WTC11 (cell line): ENCODE measurements around the gene FAM240A. TPM values are rescaled to one million over a fixed set of nuclear protein-coding genes. Genes with fewer than 3 reads are reported as not detected.

Source experiments
- ATAC-seq: fragments of 200-7000 bp; cut with Tn5 transposase; 2 replicates; pipeline ENCODE4 v1.10.0; 2021; ENCODE audit warnings: mild to moderate bottlenecking, moderate library complexity
- CTCF ChIA-PET: fragments of 300-600 bp; sonication (Branson Sonifier 250); formaldehyde crosslinking; loops from one replicate; lab custom pipeline; 2021; ENCODE audit warnings: antibody characterized with exemption; lab: Charles Lee
- POLR2A ChIA-PET: fragments of 350-600 bp; sonication (Branson Sonifier 250); formaldehyde crosslinking; loops from one replicate; lab custom pipeline; 2021; ENCODE audit warnings: antibody characterized with exemption; lab: Charles Lee
- DNase-seq: peaks from one replicate; pipeline ENCODE4 v3.0.0; 2021; ENCODE audit warnings: low spot score
- H3K27ac Mint-ChIP-seq: 2 replicates; pipeline ENCODE4 v1.8.0; 2021; ENCODE audit warnings: mixed read lengths
- H3K27me3 Mint-ChIP-seq: 2 replicates; pipeline ENCODE4 v1.8.0; 2021; ENCODE audit warnings: low read depth, mild to moderate bottlenecking, moderate library complexity, mixed read lengths
- H3K36me3 Mint-ChIP-seq: 2 replicates; pipeline ENCODE4 v1.8.0; 2021; ENCODE audit warnings: mixed read lengths
- H3K4me1 Mint-ChIP-seq: 2 replicates; pipeline ENCODE4 v1.8.0; 2022; ENCODE audit warnings: mixed read lengths
- H3K4me3 Mint-ChIP-seq: 2 replicates; pipeline ENCODE4 v1.8.0; 2021; ENCODE audit warnings: mild to moderate bottlenecking, moderate library complexity, mixed read lengths
- H3K9me3 Mint-ChIP-seq: 2 replicates; pipeline ENCODE4 v1.8.0; 2021; ENCODE audit warnings: mixed read lengths
- CBFB ChIP-seq: sonication (generic); formaldehyde crosslinking; IDR thresholded peaks from 2 replicates; pipeline ENCODE4 v1.8.1; 2022; ENCODE audit warnings: mild to moderate bottlenecking, low read depth, missing genetic modification reagents
- CREB1 ChIP-seq: sonication (generic); formaldehyde crosslinking; IDR thresholded peaks from 2 replicates; pipeline ENCODE4 v1.8.0; 2023; ENCODE audit warnings: mild to moderate bottlenecking, missing genetic modification reagents
- CREM ChIP-seq: sonication (generic); formaldehyde crosslinking; IDR thresholded peaks from 2 replicates; pipeline ENCODE4 v1.8.1; 2022; ENCODE audit warnings: mild to moderate bottlenecking, missing genetic modification reagents, moderate library complexity
- ELF4 ChIP-seq: sonication (generic); formaldehyde crosslinking; IDR thresholded peaks from 2 replicates; pipeline ENCODE4 v1.8.1; 2022; ENCODE audit warnings: low read depth, mild to moderate bottlenecking, moderate library complexity, missing genetic modification reagents
- EMX1 ChIP-seq: fragments of 250-450 bp; sonication (Bioruptor Pico); IDR thresholded peaks from 2 replicates; pipeline ENCODE4 v1.8.0; 2021; ENCODE audit warnings: mild to moderate bottlenecking
- FOXK1 ChIP-seq: sonication (generic); formaldehyde crosslinking; IDR thresholded peaks from 2 replicates; pipeline ENCODE4 v1.8.0; 2022; ENCODE audit warnings: mild to moderate bottlenecking, moderate library complexity, missing genetic modification reagents
- GRHL2 ChIP-seq: fragments of 250-450 bp; sonication (Bioruptor Pico); IDR thresholded peaks from 2 replicates; pipeline ENCODE4 v1.8.0; 2022; ENCODE audit warnings: mild to moderate bottlenecking, moderate library complexity; ENCODE audit not compliant: insufficient replicate concordance, severe bottlenecking
- IRF2 ChIP-seq: sonication (generic); formaldehyde crosslinking; IDR thresholded peaks from 2 replicates; pipeline ENCODE4 v1.8.0; 2022; ENCODE audit warnings: low read depth, missing genetic modification reagents, borderline replicate concordance
- KAT7 ChIP-seq: sonication (generic); formaldehyde crosslinking; IDR thresholded peaks from 2 replicates; pipeline ENCODE4 v1.8.1; 2023; ENCODE audit warnings: missing genetic modification reagents, mild to moderate bottlenecking, borderline replicate concordance
- NFATC4 ChIP-seq: fragments of 250-450 bp; sonication (Bioruptor Pico); IDR thresholded peaks from 2 replicates; pipeline ENCODE4 v1.9.0; 2021; ENCODE audit warnings: mild to moderate bottlenecking
- NR3C1 ChIP-seq: sonication (generic); formaldehyde crosslinking; conservative IDR thresholded peaks from 2 replicates; pipeline ENCODE4 v1.8.1; 2023; ENCODE audit warnings: low read depth, mild to moderate bottlenecking, missing genetic modification reagents
- PRRX2 ChIP-seq: fragments of 250-450 bp; sonication (Bioruptor Pico); IDR thresholded peaks from 2 replicates; pipeline ENCODE4 v1.8.0; 2021; ENCODE audit warnings: mild to moderate bottlenecking
- ZNF121 ChIP-seq: sonication (generic); formaldehyde crosslinking; IDR thresholded peaks from 2 replicates; pipeline ENCODE4 v1.8.0; 2023; ENCODE audit warnings: missing genetic modification reagents
- total RNA-seq: library from RNA; stranded (reverse); gene quantifications from 3 replicates; pipeline ENCODE4 v1.2.3, GENCODE V29; 2021
- TF ChIP-seq, protein P1 (sequence below): sonication (generic); formaldehyde crosslinking; IDR thresholded peaks from 2 replicates; pipeline ENCODE4 v1.8.1; 2022; ENCODE audit warnings: missing genetic modification reagents, borderline replicate concordance
- TF ChIP-seq, protein P2 (sequence below): sonication (generic); formaldehyde crosslinking; IDR thresholded peaks from 2 replicates; pipeline ENCODE4 v1.8.0; 2022; ENCODE audit warnings: mild to moderate bottlenecking, missing genetic modification reagents
- TF ChIP-seq, protein P3 (sequence below): sonication (generic); formaldehyde crosslinking; IDR thresholded peaks from 2 replicates; pipeline ENCODE4 v1.8.1; 2023; ENCODE audit warnings: mild to moderate bottlenecking, missing genetic modification reagents, moderate library complexity
- TF ChIP-seq, protein P4 (sequence below): sonication (generic); formaldehyde crosslinking; IDR thresholded peaks from 2 replicates; pipeline ENCODE4 v1.8.1; 2022; ENCODE audit warnings: mild to moderate bottlenecking, moderate library complexity, missing genetic modification reagents
- TF ChIP-seq, protein P5 (sequence below): fragments of 250-450 bp; sonication (Bioruptor Pico); IDR thresholded peaks from 2 replicates; pipeline ENCODE4 v1.8.0; 2021; ENCODE audit warnings: mild to moderate bottlenecking
- TF ChIP-seq, protein P6 (sequence below): sonication (generic); formaldehyde crosslinking; IDR thresholded peaks from 2 replicates; pipeline ENCODE4 v1.8.1; 2023; ENCODE audit warnings: mild to moderate bottlenecking, missing genetic modification reagents
- TF ChIP-seq, protein P7 (sequence below): sonication (generic); formaldehyde crosslinking; IDR thresholded peaks from 2 replicates; pipeline ENCODE4 v1.8.0; 2022; ENCODE audit warnings: mild to moderate bottlenecking, missing genetic modification reagents
- TF ChIP-seq, protein P8 (sequence below): sonication (generic); formaldehyde crosslinking; IDR thresholded peaks from 2 replicates; pipeline ENCODE4 v1.8.1; 2022; ENCODE audit warnings: low read depth, mild to moderate bottlenecking, moderate library complexity, missing genetic modification reagents, borderline replicate concordance
- TF ChIP-seq, protein P9 (sequence below): sonication (generic); formaldehyde crosslinking; IDR thresholded peaks from 2 replicates; pipeline ENCODE4 v1.8.1; 2023; ENCODE audit warnings: mild to moderate bottlenecking, missing genetic modification reagents, borderline replicate concordance

FAM240A gene
- total RNA-seq, 1 experiment from 2014 or later: 0.13 TPM

DNA sequence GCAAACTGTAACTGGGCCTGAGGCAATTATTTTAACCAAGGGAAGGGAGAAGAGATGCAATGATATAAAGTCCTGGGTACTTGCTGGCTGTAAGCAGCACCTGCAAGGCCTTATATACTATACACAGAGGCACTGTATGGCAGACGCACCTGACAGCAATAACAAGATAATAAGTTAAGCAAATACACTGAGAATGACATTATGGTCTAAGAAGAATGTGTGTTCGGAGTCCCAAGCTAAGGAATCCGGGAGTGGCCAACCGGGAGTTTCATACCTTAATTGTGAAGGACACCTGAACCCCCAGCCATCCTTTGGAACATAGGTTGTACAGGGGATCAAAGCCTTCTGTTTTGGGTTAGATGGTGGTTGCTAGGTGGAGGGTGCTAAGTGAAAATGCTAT is 13.7 kb downstream of the FAM240A start (continued):
- TF ChIP-seq EMX1 (CRISPR knock-in tag) (no peak), CBFB (CRISPR knock-in tag) (no peak), FOXK1 (CRISPR knock-in tag) (no peak), ELF4 (CRISPR knock-in tag) (no peak), NR3C1 (CRISPR knock-in tag) (no peak), KAT7 (CRISPR knock-in tag) (no peak)
- TF ChIP-seq, protein P1, sequence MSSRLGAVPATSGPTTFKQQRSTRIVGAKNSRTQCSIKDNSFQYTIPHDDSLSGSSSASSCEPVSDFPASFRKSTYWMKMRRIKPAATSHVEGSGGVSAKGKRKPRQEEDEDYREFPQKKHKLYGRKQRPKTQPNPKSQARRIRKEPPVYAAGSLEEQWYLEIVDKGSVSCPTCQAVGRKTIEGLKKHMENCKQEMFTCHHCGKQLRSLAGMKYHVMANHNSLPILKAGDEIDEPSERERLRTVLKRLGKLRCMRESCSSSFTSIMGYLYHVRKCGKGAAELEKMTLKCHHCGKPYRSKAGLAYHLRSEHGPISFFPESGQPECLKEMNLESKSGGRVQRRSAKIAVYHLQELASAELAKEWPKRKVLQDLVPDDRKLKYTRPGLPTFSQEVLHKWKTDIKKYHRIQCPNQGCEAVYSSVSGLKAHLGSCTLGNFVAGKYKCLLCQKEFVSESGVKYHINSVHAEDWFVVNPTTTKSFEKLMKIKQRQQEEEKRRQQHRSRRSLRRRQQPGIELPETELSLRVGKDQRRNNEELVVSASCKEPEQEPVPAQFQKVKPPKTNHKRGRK (CRISPR knock-in tag): no peak

DNA sequence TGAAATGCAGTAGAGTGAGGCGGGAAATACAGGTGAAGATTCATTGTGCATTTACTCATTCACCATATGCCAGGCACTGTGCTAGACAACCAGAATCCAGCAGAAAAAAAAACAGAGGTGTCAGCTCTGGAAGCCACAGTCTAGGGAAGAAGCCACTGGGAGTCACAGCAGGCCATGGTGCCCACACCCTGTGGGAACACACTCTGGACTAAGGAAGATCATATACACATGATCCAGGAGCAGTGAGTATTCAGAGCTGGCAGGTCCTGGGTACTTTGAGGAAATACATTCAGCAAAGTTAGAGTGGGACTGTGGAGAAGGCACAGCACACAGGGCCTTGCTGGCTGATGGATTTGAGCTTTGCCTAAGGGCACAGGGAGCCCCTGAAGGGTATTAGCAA is 14.8 kb downstream of the FAM240A start:
- DNase-seq (no peak), ATAC-seq (no peak)
- Mint-ChIP-seq H3K27ac (no peak overlapping the region), H3K4me3 (no peak overlapping the region), H3K4me1 (peaks cover 43% of the 10 kb centered on the region), H3K36me3 (no peaks in the 10 kb centered on the region), H3K9me3 (no peaks in the 10 kb centered on the region), H3K27me3 (no peaks in the 10 kb centered on the region; the same call in 1 of the 2 replicates)
- POLR2A ChIA-PET: interaction anchor here (0.9 kb wide), 1 partner anchor 51 kb away, joined by 9 read pairs; no protein-coding TSS in a partner anchor
- TF ChIP-seq CREB1 (CRISPR knock-in tag): no peak
- TF ChIP-seq PRRX2: no peak
- TF ChIP-seq ZNF121 (CRISPR knock-in tag): no peak
- TF ChIP-seq, protein P2, sequence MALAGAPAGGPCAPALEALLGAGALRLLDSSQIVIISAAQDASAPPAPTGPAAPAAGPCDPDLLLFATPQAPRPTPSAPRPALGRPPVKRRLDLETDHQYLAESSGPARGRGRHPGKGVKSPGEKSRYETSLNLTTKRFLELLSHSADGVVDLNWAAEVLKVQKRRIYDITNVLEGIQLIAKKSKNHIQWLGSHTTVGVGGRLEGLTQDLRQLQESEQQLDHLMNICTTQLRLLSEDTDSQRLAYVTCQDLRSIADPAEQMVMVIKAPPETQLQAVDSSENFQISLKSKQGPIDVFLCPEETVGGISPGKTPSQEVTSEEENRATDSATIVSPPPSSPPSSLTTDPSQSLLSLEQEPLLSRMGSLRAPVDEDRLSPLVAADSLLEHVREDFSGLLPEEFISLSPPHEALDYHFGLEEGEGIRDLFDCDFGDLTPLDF (CRISPR knock-in tag): no peak
- no peak for TF ChIP-seq CREM
- TF ChIP-seq IRF2 (CRISPR knock-in tag): no peak
- TF ChIP-seq GRHL2 (CRISPR knock-in tag): no peak
- TF ChIP-seq, protein P3, sequence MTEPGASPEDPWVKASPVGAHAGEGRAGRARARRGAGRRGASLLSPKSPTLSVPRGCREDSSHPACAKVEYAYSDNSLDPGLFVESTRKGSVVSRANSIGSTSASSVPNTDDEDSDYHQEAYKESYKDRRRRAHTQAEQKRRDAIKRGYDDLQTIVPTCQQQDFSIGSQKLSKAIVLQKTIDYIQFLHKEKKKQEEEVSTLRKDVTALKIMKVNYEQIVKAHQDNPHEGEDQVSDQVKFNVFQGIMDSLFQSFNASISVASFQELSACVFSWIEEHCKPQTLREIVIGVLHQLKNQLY: no peak
- TF ChIP-seq, protein P4, sequence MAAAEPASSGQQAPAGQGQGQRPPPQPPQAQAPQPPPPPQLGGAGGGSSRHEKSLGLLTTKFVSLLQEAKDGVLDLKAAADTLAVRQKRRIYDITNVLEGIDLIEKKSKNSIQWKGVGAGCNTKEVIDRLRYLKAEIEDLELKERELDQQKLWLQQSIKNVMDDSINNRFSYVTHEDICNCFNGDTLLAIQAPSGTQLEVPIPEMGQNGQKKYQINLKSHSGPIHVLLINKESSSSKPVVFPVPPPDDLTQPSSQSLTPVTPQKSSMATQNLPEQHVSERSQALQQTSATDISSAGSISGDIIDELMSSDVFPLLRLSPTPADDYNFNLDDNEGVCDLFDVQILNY (CRISPR knock-in tag): no peak
- TF ChIP-seq, protein P5, sequence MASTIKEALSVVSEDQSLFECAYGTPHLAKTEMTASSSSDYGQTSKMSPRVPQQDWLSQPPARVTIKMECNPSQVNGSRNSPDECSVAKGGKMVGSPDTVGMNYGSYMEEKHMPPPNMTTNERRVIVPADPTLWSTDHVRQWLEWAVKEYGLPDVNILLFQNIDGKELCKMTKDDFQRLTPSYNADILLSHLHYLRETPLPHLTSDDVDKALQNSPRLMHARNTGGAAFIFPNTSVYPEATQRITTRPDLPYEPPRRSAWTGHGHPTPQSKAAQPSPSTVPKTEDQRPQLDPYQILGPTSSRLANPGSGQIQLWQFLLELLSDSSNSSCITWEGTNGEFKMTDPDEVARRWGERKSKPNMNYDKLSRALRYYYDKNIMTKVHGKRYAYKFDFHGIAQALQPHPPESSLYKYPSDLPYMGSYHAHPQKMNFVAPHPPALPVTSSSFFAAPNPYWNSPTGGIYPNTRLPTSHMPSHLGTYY (CRISPR knock-in tag): no peak
- TF ChIP-seq, protein P6, sequence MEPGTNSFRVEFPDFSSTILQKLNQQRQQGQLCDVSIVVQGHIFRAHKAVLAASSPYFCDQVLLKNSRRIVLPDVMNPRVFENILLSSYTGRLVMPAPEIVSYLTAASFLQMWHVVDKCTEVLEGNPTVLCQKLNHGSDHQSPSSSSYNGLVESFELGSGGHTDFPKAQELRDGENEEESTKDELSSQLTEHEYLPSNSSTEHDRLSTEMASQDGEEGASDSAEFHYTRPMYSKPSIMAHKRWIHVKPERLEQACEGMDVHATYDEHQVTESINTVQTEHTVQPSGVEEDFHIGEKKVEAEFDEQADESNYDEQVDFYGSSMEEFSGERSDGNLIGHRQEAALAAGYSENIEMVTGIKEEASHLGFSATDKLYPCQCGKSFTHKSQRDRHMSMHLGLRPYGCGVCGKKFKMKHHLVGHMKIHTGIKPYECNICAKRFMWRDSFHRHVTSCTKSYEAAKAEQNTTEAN: no peak
- no peak for TF ChIP-seq ELF4 (CRISPR knock-in tag)
- TF ChIP-seq, protein P7, sequence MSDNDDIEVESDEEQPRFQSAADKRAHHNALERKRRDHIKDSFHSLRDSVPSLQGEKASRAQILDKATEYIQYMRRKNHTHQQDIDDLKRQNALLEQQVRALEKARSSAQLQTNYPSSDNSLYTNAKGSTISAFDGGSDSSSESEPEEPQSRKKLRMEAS (CRISPR knock-in tag): no peak
- TF ChIP-seq, protein P8, sequence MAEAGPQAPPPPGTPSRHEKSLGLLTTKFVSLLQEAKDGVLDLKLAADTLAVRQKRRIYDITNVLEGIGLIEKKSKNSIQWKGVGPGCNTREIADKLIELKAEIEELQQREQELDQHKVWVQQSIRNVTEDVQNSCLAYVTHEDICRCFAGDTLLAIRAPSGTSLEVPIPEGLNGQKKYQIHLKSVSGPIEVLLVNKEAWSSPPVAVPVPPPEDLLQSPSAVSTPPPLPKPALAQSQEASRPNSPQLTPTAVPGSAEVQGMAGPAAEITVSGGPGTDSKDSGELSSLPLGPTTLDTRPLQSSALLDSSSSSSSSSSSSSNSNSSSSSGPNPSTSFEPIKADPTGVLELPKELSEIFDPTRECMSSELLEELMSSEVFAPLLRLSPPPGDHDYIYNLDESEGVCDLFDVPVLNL (CRISPR knock-in tag): no peak
- TF ChIP-seq, protein P9, sequence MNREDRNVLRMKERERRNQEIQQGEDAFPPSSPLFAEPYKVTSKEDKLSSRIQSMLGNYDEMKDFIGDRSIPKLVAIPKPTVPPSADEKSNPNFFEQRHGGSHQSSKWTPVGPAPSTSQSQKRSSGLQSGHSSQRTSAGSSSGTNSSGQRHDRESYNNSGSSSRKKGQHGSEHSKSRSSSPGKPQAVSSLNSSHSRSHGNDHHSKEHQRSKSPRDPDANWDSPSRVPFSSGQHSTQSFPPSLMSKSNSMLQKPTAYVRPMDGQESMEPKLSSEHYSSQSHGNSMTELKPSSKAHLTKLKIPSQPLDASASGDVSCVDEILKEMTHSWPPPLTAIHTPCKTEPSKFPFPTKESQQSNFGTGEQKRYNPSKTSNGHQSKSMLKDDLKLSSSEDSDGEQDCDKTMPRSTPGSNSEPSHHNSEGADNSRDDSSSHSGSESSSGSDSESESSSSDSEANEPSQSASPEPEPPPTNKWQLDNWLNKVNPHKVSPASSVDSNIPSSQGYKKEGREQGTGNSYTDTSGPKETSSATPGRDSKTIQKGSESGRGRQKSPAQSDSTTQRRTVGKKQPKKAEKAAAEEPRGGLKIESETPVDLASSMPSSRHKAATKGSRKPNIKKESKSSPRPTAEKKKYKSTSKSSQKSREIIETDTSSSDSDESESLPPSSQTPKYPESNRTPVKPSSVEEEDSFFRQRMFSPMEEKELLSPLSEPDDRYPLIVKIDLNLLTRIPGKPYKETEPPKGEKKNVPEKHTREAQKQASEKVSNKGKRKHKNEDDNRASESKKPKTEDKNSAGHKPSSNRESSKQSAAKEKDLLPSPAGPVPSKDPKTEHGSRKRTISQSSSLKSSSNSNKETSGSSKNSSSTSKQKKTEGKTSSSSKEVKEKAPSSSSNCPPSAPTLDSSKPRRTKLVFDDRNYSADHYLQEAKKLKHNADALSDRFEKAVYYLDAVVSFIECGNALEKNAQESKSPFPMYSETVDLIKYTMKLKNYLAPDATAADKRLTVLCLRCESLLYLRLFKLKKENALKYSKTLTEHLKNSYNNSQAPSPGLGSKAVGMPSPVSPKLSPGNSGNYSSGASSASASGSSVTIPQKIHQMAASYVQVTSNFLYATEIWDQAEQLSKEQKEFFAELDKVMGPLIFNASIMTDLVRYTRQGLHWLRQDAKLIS: no peak
- no peak for TF ChIP-seq NFATC4 (CRISPR knock-in tag)
- CTCF ChIA-PET: interaction anchor here (0.9 to 1.3 kb wide), 3 partner anchors 37 to 165 kb away, joined by 3 to 4 read pairs (median 3); no protein-coding TSS in a partner anchor
